ENCODE results near the gene SELENOK. TPM values are rescaled to one million over a fixed set of nuclear protein-coding genes. Genes with fewer than 3 reads are reported as not detected.

Gene SELENOK
- total and polyA plus RNA-seq, 2 of the 13 experiments (the other 11 are each of a cell fraction or from before 2014, with no cell fraction given) = 67.0 to 81.0 TPM

DNA sequence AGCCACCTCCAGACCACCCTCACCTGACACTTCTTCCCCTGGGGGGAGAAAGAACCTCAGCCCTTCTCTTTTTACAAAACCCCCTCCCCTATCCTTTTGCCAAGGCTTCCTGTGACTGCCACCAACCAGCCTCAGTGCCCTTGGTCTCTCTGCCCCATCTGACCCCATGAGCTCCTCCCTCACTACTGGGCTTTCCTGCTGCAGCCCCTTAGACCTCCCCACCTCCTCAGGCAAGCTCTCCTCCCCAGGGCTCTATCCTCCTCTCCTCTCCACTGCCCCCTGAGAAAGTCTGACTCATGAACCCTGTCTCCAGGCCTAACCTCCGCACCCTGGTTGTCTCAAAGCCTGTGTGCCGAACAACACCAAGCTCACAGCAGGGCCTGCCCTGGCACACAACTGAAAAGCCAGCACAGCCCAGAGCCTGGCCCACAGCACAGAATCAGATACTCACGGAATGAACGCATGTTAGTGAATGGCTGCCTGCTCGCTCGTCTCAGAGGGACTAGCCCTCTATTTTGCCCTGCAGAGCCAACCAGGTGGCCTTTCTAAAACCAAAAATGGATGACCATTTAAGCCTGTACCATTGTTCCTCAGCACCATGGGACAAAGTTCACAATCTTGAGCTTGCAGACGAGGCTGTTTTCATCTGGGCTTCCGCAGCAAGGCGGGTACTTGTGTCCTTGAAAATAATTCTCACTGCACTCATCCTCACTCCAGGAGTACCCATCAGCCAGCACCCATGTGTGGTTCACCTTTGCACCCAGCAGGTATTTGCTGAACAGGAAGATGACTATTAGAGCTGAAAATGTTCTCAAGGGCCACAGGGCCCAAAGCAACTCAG is 47.2 kb downstream of the SELENOK start (continued):
- TF ChIP-seq, protein P1, sequence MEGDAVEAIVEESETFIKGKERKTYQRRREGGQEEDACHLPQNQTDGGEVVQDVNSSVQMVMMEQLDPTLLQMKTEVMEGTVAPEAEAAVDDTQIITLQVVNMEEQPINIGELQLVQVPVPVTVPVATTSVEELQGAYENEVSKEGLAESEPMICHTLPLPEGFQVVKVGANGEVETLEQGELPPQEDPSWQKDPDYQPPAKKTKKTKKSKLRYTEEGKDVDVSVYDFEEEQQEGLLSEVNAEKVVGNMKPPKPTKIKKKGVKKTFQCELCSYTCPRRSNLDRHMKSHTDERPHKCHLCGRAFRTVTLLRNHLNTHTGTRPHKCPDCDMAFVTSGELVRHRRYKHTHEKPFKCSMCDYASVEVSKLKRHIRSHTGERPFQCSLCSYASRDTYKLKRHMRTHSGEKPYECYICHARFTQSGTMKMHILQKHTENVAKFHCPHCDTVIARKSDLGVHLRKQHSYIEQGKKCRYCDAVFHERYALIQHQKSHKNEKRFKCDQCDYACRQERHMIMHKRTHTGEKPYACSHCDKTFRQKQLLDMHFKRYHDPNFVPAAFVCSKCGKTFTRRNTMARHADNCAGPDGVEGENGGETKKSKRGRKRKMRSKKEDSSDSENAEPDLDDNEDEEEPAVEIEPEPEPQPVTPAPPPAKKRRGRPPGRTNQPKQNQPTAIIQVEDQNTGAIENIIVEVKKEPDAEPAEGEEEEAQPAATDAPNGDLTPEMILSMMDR (CRISPR knock-in tag; IDR thresholded peaks at IDR 0.05) = no peak
- no peak for TF ChIP-seq ZNF577 (CRISPR knock-in tag; IDR thresholded peaks at IDR 0.05; ENCODE audit: borderline replicate concordance, low read depth)
- no peak for TF ChIP-seq SRSF9 (IDR thresholded peaks at IDR 0.05; ENCODE audit: borderline replicate concordance, insufficient read depth, low read depth, low read length, poor library complexity, severe bottlenecking)
- TF ChIP-seq ARNT2 (CRISPR knock-in tag; IDR thresholded peaks at IDR 0.05; ENCODE audit: low read depth) = peak; percentile 32; the same call in 1 of the 2 replicates
- TF ChIP-seq, protein P2, sequence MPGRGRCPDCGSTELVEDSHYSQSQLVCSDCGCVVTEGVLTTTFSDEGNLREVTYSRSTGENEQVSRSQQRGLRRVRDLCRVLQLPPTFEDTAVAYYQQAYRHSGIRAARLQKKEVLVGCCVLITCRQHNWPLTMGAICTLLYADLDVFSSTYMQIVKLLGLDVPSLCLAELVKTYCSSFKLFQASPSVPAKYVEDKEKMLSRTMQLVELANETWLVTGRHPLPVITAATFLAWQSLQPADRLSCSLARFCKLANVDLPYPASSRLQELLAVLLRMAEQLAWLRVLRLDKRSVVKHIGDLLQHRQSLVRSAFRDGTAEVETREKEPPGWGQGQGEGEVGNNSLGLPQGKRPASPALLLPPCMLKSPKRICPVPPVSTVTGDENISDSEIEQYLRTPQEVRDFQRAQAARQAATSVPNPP (CRISPR knock-in tag; IDR thresholded peaks at IDR 0.05) = 0 out of 2 replicates have a peak, but pooled peaks have one; percentile 66
- TF ChIP-seq POLR2AphosphoS5 (IDR thresholded peaks at IDR 0.05; ENCODE audit: low read depth, low read length) = peak; percentile 40; the same call in 1 of the 2 replicates
- TF ChIP-seq ZC3H13 (CRISPR knock-in tag; IDR thresholded peaks at IDR 0.05) = peak; percentile 71; the same call in 1 of the 2 replicates
- peak; percentile 63 for TF ChIP-seq SP4 (CRISPR knock-in tag; IDR thresholded peaks at IDR 0.05)
- TF ChIP-seq ZKSCAN5 (CRISPR knock-in tag; IDR thresholded peaks at IDR 0.05) = 0 out of 2 replicates have a peak, but pooled peaks have one; percentile 25
- no peak for TF ChIP-seq ZFP90 (CRISPR knock-in tag; IDR thresholded peaks at IDR 0.05; ENCODE audit: borderline replicate concordance)
- TF ChIP-seq PPARG (CRISPR knock-in tag; conservative IDR thresholded peaks at IDR 0.05) = peak; percentile 52; the same call in 1 of the 2 replicates
- TF ChIP-seq MED1 (CRISPR knock-in tag; IDR thresholded peaks at IDR 0.05) = peak; percentile 90
- TF ChIP-seq ZNF468 (CRISPR knock-in tag; IDR thresholded peaks at IDR 0.05) = peak; percentile 80; the same call in 1 of the 2 replicates
- TF ChIP-seq NFRKB (IDR thresholded peaks at IDR 0.05) = no peak
- TF ChIP-seq POLR2AphosphoS2 (IDR thresholded peaks at IDR 0.05; ENCODE audit: low read depth, low read length) = no peak
- TF ChIP-seq RBFOX2 (IDR thresholded peaks at IDR 0.05; ENCODE audit: low read depth, low read length) = 0 out of 2 replicates have a peak, but pooled peaks have one; percentile 27
- peak; percentile 68 for TF ChIP-seq DR1 (CRISPR knock-in tag; IDR thresholded peaks at IDR 0.05)
- no peak for TF ChIP-seq TMF1 (CRISPR knock-in tag; IDR thresholded peaks at IDR 0.05; ENCODE audit: low read depth)
- peak; percentile 79 for TF ChIP-seq HNF4G (IDR thresholded peaks at IDR 0.05; ENCODE audit: borderline replicate concordance, low read depth, low read length)
- peak; percentile 70; the same call in 1 of the 2 replicates for TF ChIP-seq HNF4G (CRISPR knock-in tag; IDR thresholded peaks at IDR 0.05; ENCODE audit: borderline replicate concordance, low read depth)
- TF ChIP-seq, protein P3, sequence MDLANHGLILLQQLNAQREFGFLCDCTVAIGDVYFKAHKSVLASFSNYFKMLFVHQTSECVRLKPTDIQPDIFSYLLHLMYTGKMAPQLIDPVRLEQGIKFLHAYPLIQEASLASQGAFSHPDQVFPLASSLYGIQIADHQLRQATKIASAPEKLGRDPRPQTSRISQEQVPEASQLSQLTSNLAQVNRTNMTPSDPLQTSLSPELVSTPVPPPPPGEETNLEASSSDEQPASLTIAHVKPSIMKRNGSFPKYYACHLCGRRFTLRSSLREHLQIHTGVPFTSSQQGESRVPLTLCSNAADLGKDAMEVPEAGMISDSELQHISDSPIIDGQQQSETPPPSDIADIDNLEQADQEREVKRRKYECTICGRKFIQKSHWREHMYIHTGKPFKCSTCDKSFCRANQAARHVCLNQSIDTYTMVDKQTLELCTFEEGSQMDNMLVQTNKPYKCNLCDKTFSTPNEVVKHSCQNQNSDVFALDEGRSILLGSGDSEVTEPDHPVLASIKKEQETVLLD (CRISPR knock-in tag; IDR thresholded peaks at IDR 0.05; ENCODE audit: low read depth) = 0 out of 2 replicates have a peak, but pooled peaks have one; percentile 19
- no peak for TF ChIP-seq GABPA (IDR thresholded peaks at IDR 0.05; ENCODE audit: low read depth, low read length)
- TF ChIP-seq GABPA (CRISPR knock-in tag; IDR thresholded peaks at IDR 0.05; ENCODE audit: low read depth) = no peak; the same call in 1 of the 2 replicates
- TF ChIP-seq SALL2 (CRISPR knock-in tag; IDR thresholded peaks at IDR 0.05) = no peak
- TF ChIP-seq, protein P4, sequence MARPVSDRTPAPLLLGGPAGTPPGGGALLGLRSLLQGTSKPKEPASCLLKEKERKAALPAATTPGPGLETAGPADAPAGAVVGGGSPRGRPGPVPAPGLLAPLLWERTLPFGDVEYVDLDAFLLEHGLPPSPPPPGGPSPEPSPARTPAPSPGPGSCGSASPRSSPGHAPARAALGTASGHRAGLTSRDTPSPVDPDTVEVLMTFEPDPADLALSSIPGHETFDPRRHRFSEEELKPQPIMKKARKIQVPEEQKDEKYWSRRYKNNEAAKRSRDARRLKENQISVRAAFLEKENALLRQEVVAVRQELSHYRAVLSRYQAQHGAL (CRISPR knock-in tag; IDR thresholded peaks at IDR 0.05; ENCODE audit: not compliant biosample characterization) = peak; percentile 70
